ENCODE data around the gene FYB1.
A peak's percentile ranks its signal among the peaks of the same experiment; 100 is the strongest.

FYB1 gene

GRCh38 chr5:39092581-39093351 lies 126.6 kb downstream of the FYB1 start:
- Mint-ChIP-seq H3K27ac (no peak overlapping the region), H3K36me3 (ENCODE audit: low read depth) (no peaks in the 10 kb centered on the region), H3K4me3 (no peak overlapping the region), H3K9me3 (no peaks in the 10 kb centered on the region), H3K4me1 (ENCODE audit: low read depth) (peaks cover 9% of the 10 kb centered on the region), H3K27me3 (peaks cover 6% of the 10 kb centered on the region)
- intact Hi-C loops (cut with micrococcal nuclease), result no loop called here

GRCh38 chr5:39091940-39092580 lies 127.3 kb downstream of the FYB1 start:
- intact Hi-C loops (cut with micrococcal nuclease), result no loop called here

GRCh38 chr5:39083968-39084367 lies 135.4 kb downstream of the FYB1 start:
- Mint-ChIP-seq H3K4me3 (no peak overlapping the region), H3K9me3 (no peaks in the 10 kb centered on the region), H3K36me3 (ENCODE audit: low read depth) (no peaks in the 10 kb centered on the region), H3K4me1 (ENCODE audit: low read depth) (peaks cover 5% of the 10 kb centered on the region), H3K27me3 (peaks cover 6% of the 10 kb centered on the region), H3K27ac (no peak overlapping the region)
- intact Hi-C loops (cut with micrococcal nuclease), result loop anchor here (10.0 kb wide), 1 partner anchor 201 kb away; no protein-coding TSS in a partner anchor

More at GRCh38 chr5:39091940-39092580, 127.3 kb downstream of the FYB1 start:
- Mint-ChIP-seq H3K4me1 (ENCODE audit: low read depth) (peaks cover 9% of the 10 kb centered on the region), H3K27me3 (peaks cover 6% of the 10 kb centered on the region), H3K4me3 (no peak overlapping the region), H3K9me3 (no peaks in the 10 kb centered on the region), H3K27ac (no peak overlapping the region), H3K36me3 (ENCODE audit: low read depth) (no peaks in the 10 kb centered on the region)

- Mint-ChIP-seq H3K4me3 (no peak overlapping the region), H3K27ac (no peak overlapping the region), H3K9me3 (no peaks in the 10 kb centered on the region), H3K27me3 (peaks cover 2% of the 10 kb centered on the region), H3K36me3 (ENCODE audit: low read depth) (no peaks in the 10 kb centered on the region), H3K4me1 (ENCODE audit: low read depth) (no peaks in the 10 kb centered on the region)
- intact Hi-C loops (cut with micrococcal nuclease), result loop anchor here (10.0 kb wide), 1 partner anchor 202 kb away; no protein-coding TSS in a partner anchor
These were observed 136.4 kb downstream of the FYB1 start for GRCh38 chr5:39082995-39083394.

GRCh38 chr5:39080597-39081204 lies 138.7 kb downstream of the FYB1 start:
- H3K36me3 Mint-ChIP-seq (ENCODE audit: low read depth), result no peaks in the 10 kb centered on the region
- H3K4me1 Mint-ChIP-seq (ENCODE audit: low read depth), result peaks cover 9% of the 10 kb centered on the region
- H3K27ac Mint-ChIP-seq, result no peak overlapping the region
- intact Hi-C loops (cut with micrococcal nuclease), result loop anchor here (1.0 to 10.0 kb wide), 2 partner anchors 86 to 204 kb away; no protein-coding TSS in a partner anchor
- no peaks in the 10 kb centered on the region for H3K9me3 Mint-ChIP-seq
- H3K27me3 Mint-ChIP-seq, result peaks cover 2% of the 10 kb centered on the region
- H3K4me3 Mint-ChIP-seq, result no peak overlapping the region

GRCh38 chr5:39080168-39080567 lies 139.2 kb downstream of the FYB1 start:
- intact Hi-C loops (cut with micrococcal nuclease), result loop anchor here (1.0 to 10.0 kb wide), 2 partner anchors 86 to 205 kb away; no protein-coding TSS in a partner anchor
- Mint-ChIP-seq H3K27me3 (peaks cover 2% of the 10 kb centered on the region), H3K4me3 (no peak overlapping the region), H3K27ac (no peak overlapping the region), H3K4me1 (ENCODE audit: low read depth) (peaks cover 13% of the 10 kb centered on the region), H3K9me3 (no peaks in the 10 kb centered on the region), H3K36me3 (ENCODE audit: low read depth) (no peaks in the 10 kb centered on the region)

- Mint-ChIP-seq H3K36me3 (ENCODE audit: low read depth) (peaks cover 6% of the 10 kb centered on the region), H3K4me1 (ENCODE audit: low read depth) (peaks cover 15% of the 10 kb centered on the region), H3K27me3 (peaks cover 2% of the 10 kb centered on the region), H3K9me3 (no peaks in the 10 kb centered on the region), H3K27ac (no peak overlapping the region), H3K4me3 (no peak overlapping the region)
- intact Hi-C loops (cut with micrococcal nuclease), result no loop called here
These were observed 140.2 kb downstream of the FYB1 start for GRCh38 chr5:39079147-39079546.

GRCh38 chr5:39076757-39077728 lies 142.3 kb downstream of the FYB1 start:
- peak overlapping the region; percentile 79 for H3K27ac Mint-ChIP-seq
- H3K9me3 Mint-ChIP-seq, result no peaks in the 10 kb centered on the region
- H3K4me1 Mint-ChIP-seq (ENCODE audit: low read depth), result peaks cover 15% of the 10 kb centered on the region
- peak overlapping the region; percentile 50 for H3K4me3 Mint-ChIP-seq
- H3K27me3 Mint-ChIP-seq, result no peaks in the 10 kb centered on the region
- intact Hi-C loops (cut with micrococcal nuclease), result no loop called here
- H3K36me3 Mint-ChIP-seq (ENCODE audit: low read depth), result peaks cover 6% of the 10 kb centered on the region

- Mint-ChIP-seq H3K4me3 (no peak overlapping the region), H3K27ac (peak overlapping the region; percentile 79), H3K36me3 (ENCODE audit: low read depth) (peaks cover 6% of the 10 kb centered on the region), H3K4me1 (ENCODE audit: low read depth) (peaks cover 15% of the 10 kb centered on the region), H3K27me3 (no peaks in the 10 kb centered on the region), H3K9me3 (no peaks in the 10 kb centered on the region)
- intact Hi-C loops (cut with micrococcal nuclease), result no loop called here
These were observed 143.1 kb downstream of the FYB1 start for GRCh38 chr5:39076101-39076756.

GRCh38 chr5:39074017-39074814 lies 145.1 kb downstream of the FYB1 start, which contains the start of gene RICTOR:
Gene RICTOR, minus strand, starts transcription at chr5:39074399. Its CDS starts 22 bp downstream, at chr5:39074377.
- intact Hi-C loops (cut with micrococcal nuclease), result no loop called here
- Mint-ChIP-seq H3K27me3 (no peaks in the 10 kb centered on the region), H3K9me3 (no peaks in the 10 kb centered on the region), H3K4me1 (ENCODE audit: low read depth) (peaks cover 21% of the 10 kb centered on the region), H3K36me3 (ENCODE audit: low read depth) (peaks cover 18% of the 10 kb centered on the region), H3K4me3 (peak within 1 kb of the TSS; percentile 89), H3K27ac (peak within 1 kb of the TSS; percentile 93)

- Mint-ChIP-seq H3K4me1 (ENCODE audit: low read depth) (peaks cover 21% of the 10 kb centered on the region), H3K36me3 (ENCODE audit: low read depth) (peaks cover 21% of the 10 kb centered on the region)
These were observed 145.7 kb downstream of the FYB1 start for GRCh38 chr5:39073767-39074016.

GRCh38 chr5:39072925-39073766 lies 146.2 kb downstream of the FYB1 start:
- Mint-ChIP-seq H3K4me1 (ENCODE audit: low read depth) (peaks cover 21% of the 10 kb centered on the region), H3K4me3 (peak overlapping the region; percentile 89), H3K9me3 (no peaks in the 10 kb centered on the region), H3K27me3 (no peaks in the 10 kb centered on the region), H3K36me3 (ENCODE audit: low read depth) (peaks cover 26% of the 10 kb centered on the region), H3K27ac (peak overlapping the region; percentile 93)
- intact Hi-C loops (cut with micrococcal nuclease), result no loop called here

More at GRCh38 chr5:39073767-39074016, 145.7 kb downstream of the FYB1 start:
- peak overlapping the region; percentile 93 for H3K27ac Mint-ChIP-seq
- peak overlapping the region; percentile 89 for H3K4me3 Mint-ChIP-seq
- H3K9me3 Mint-ChIP-seq, result no peaks in the 10 kb centered on the region
- no peaks in the 10 kb centered on the region for H3K27me3 Mint-ChIP-seq
- intact Hi-C loops (cut with micrococcal nuclease), result no loop called here

All from dendritic cell treated with granulocyte-macrophage colony-stimulating factor and Interleukin-4, amounts not matched to agents 40 ng/mL and 50 ng/mL, for 4 days (primary cell).